HEK293 (cell line): ENCODE data around the gene SCTR.

Experiments used
- BCL11A ChIP-seq: fragments of 450-650 bp; formaldehyde crosslinking; IDR thresholded peaks from 2 replicates; pipeline ENCODE4 v1.5.1; 2016; ENCODE audit warnings: low read depth, missing biosample characterization, missing genetic modification characterization
- HOXD13 ChIP-seq: sonication (generic); formaldehyde crosslinking; IDR thresholded peaks from 2 replicates; pipeline ENCODE4 v1.8.0; 2022; ENCODE audit warnings: missing genetic modification reagents, borderline replicate concordance
- PATZ1 ChIP-seq: fragments of 450-650 bp; formaldehyde crosslinking; IDR thresholded peaks from 2 replicates; pipeline ENCODE4 v1.5.1; 2016; ENCODE audit warnings: missing biosample characterization, missing genetic modification characterization
- PRDM2 ChIP-seq: fragments of 450-650 bp; formaldehyde crosslinking; IDR thresholded peaks from 2 replicates; pipeline ENCODE4 v1.5.1; 2016; ENCODE audit warnings: missing biosample characterization, missing genetic modification characterization, borderline replicate concordance
- REST ChIP-seq: fragments of 450-650 bp; formaldehyde crosslinking; IDR thresholded peaks from 2 replicates; pipeline ENCODE4 v1.5.1; 2016; ENCODE audit warnings: missing biosample characterization, missing genetic modification characterization
- SP7 ChIP-seq: fragments of 450-650 bp; formaldehyde crosslinking; IDR thresholded peaks from 2 replicates; pipeline ENCODE4 v1.5.1; 2016; ENCODE audit warnings: missing biosample characterization, missing genetic modification characterization
- ZBTB20 ChIP-seq: fragments of 450-650 bp; formaldehyde crosslinking; IDR thresholded peaks from 2 replicates; pipeline ENCODE4 v1.5.1; 2016; ENCODE audit warnings: missing biosample characterization, missing genetic modification characterization
- ZFHX2 ChIP-seq: fragments of 450-650 bp; formaldehyde crosslinking; conservative IDR thresholded peaks from 2 replicates; pipeline ENCODE4 v1.5.1; 2016; ENCODE audit warnings: missing biosample characterization, missing genetic modification characterization
- ZIC2 ChIP-seq: fragments of 450-650 bp; formaldehyde crosslinking; IDR thresholded peaks from 2 replicates; pipeline ENCODE4 v1.5.1; 2016; ENCODE audit warnings: missing biosample characterization, missing genetic modification characterization
- ZNF132 ChIP-seq: fragments of 450-650 bp; formaldehyde crosslinking; IDR thresholded peaks from 2 replicates; pipeline ENCODE4 v1.5.1; 2017; ENCODE audit warnings: missing biosample characterization, missing genetic modification characterization, borderline replicate concordance
- ZNF138 ChIP-seq: fragments of 450-650 bp; formaldehyde crosslinking; IDR thresholded peaks from 2 replicates; pipeline ENCODE4 v1.5.1; 2016; ENCODE audit warnings: missing biosample characterization, missing genetic modification characterization, borderline replicate concordance
- ZNF146 ChIP-seq: fragments of 450-650 bp; formaldehyde crosslinking; IDR thresholded peaks from 2 replicates; pipeline ENCODE4 v1.5.1; 2016; ENCODE audit warnings: missing biosample characterization, missing genetic modification characterization
- ZNF16 ChIP-seq: fragments of 450-650 bp; formaldehyde crosslinking; IDR thresholded peaks from 2 replicates; pipeline ENCODE4 v1.5.1; 2016; ENCODE audit warnings: low read depth, missing biosample characterization, missing genetic modification characterization
- ZNF174 ChIP-seq: fragments of 450-650 bp; formaldehyde crosslinking; IDR thresholded peaks from 2 replicates; pipeline ENCODE4 v1.5.0; 2017; ENCODE audit warnings: missing biosample characterization, mild to moderate bottlenecking, missing genetic modification characterization
- ZNF2 ChIP-seq: fragments of 450-650 bp; formaldehyde crosslinking; IDR thresholded peaks from 2 replicates; pipeline ENCODE4 v1.5.1; 2016; ENCODE audit warnings: missing biosample characterization, missing genetic modification characterization
- ZNF202 ChIP-seq: fragments of 450-650 bp; formaldehyde crosslinking; IDR thresholded peaks from 2 replicates; pipeline ENCODE4 v1.5.1; 2016; ENCODE audit warnings: missing biosample characterization, missing genetic modification characterization, borderline replicate concordance
- ZNF248 ChIP-seq: fragments of 450-650 bp; formaldehyde crosslinking; IDR thresholded peaks from 2 replicates; pipeline ENCODE4 v1.5.1; 2017; ENCODE audit warnings: missing biosample characterization, missing genetic modification characterization
- ZNF266 ChIP-seq: fragments of 450-650 bp; formaldehyde crosslinking; IDR thresholded peaks from 2 replicates; pipeline ENCODE4 v1.5.1; 2016; ENCODE audit warnings: missing biosample characterization, missing genetic modification characterization, low read depth
- ZNF366 ChIP-seq: fragments of 450-650 bp; formaldehyde crosslinking; conservative IDR thresholded peaks from 2 replicates; pipeline ENCODE4 v1.5.1; 2016; ENCODE audit warnings: missing biosample characterization, missing genetic modification characterization
- ZNF394 ChIP-seq: fragments of 450-650 bp; formaldehyde crosslinking; IDR thresholded peaks from 2 replicates; pipeline ENCODE4 v1.5.1; 2016; ENCODE audit warnings: missing biosample characterization, missing genetic modification characterization, mild to moderate bottlenecking, moderate library complexity, borderline replicate concordance
- ZNF423 ChIP-seq: fragments of 450-650 bp; formaldehyde crosslinking; IDR thresholded peaks from 2 replicates; pipeline ENCODE4 v1.5.1; 2016; ENCODE audit warnings: missing biosample characterization, missing genetic modification characterization
- ZNF624 ChIP-seq: fragments of 450-650 bp; formaldehyde crosslinking; IDR thresholded peaks from 2 replicates; pipeline ENCODE4 v1.5.1; 2017; ENCODE audit warnings: missing biosample characterization, missing genetic modification characterization
- ZNF670 ChIP-seq: fragments of 450-650 bp; formaldehyde crosslinking; IDR thresholded peaks from 2 replicates; pipeline ENCODE4 v1.5.1; 2016; ENCODE audit warnings: missing biosample characterization, missing genetic modification characterization, low read depth
- ZNF76 ChIP-seq: fragments of 450-650 bp; formaldehyde crosslinking; IDR thresholded peaks from 2 replicates; pipeline ENCODE4; 2016; ENCODE audit warnings: low read depth, missing biosample characterization, missing genetic modification characterization, borderline replicate concordance
- ZNF843 ChIP-seq: fragments of 450-650 bp; formaldehyde crosslinking; IDR thresholded peaks from 2 replicates; pipeline ENCODE4 v1.5.1; 2016; ENCODE audit warnings: missing biosample characterization, missing genetic modification characterization
- ZSCAN16 ChIP-seq: fragments of 450-650 bp; formaldehyde crosslinking; IDR thresholded peaks from 2 replicates; pipeline ENCODE4 v1.5.1; 2016; ENCODE audit warnings: missing biosample characterization, missing genetic modification characterization
- ZSCAN18 ChIP-seq: fragments of 450-650 bp; formaldehyde crosslinking; IDR thresholded peaks from 2 replicates; pipeline ENCODE4 v1.5.1; 2016; ENCODE audit warnings: missing biosample characterization, missing genetic modification characterization

Gene SCTR

GRCh38 chr2:119544075-119544938 is 20.0 kb upstream of the SCTR start, which contains the start of gene CFAP221 (continued):
- TF ChIP-seq ZNF670 (tag by site-specific recombination) (no peak), ZBTB20 (peak; percentile 92), ZNF76 (tag by site-specific recombination) (0 out of 2 replicates have a peak, but pooled peaks have one; percentile 34), ZNF16 (no peak), ZNF248 (tag by site-specific recombination) (no peak), ZNF624 (tag by site-specific recombination) (no peak), ZNF138 (no peak), ZNF366 (no peak), PRDM2 (tag by site-specific recombination) (no peak), ZIC2 (tag by site-specific recombination) (no peak), ZNF132 (no peak), ZNF266 (tag by site-specific recombination) (no peak), SP7 (tag by site-specific recombination) (0 out of 2 replicates have a peak, but pooled peaks have one; percentile 24), ZNF394 (tag by site-specific recombination) (no peak), ZSCAN18 (no peak), ZNF146 (tag by site-specific recombination) (no peak), ZSCAN16 (tag by site-specific recombination) (no peak), ZNF174 (no peak), ZNF2 (tag by site-specific recombination) (no peak), ZFHX2 (tag by site-specific recombination) (peak; percentile 85), ZNF843 (tag by site-specific recombination) (no peak), PATZ1 (tag by site-specific recombination) (0 out of 2 replicates have a peak, but pooled peaks have one; percentile 21), REST (tag by site-specific recombination) (no peak), ZNF202 (tag by site-specific recombination) (no peak), ZNF423 (no peak), HOXD13 (CRISPR knock-in tag) (no peak), BCL11A (no peak)
